Measurements from ENCODE around the gene LIN52. TPM values are rescaled to one million over a fixed set of nuclear protein-coding genes. Genes with fewer than 3 reads are reported as not detected.

LIN52 gene
- total and polyA plus RNA-seq, 2 experiments from 2014 or later = 8.6 to 10.8 TPM

GRCh38 chr14:74035556-74035955 lies 49.2 kb upstream of the LIN52 start:
- no peak overlapping the region for H3K27ac Mint-ChIP-seq

More at GRCh38 chr14:74035556-74035955, 49.2 kb upstream of the LIN52 start:
- DNase-seq (ENCODE audit: low spot score) (no peak), ATAC-seq (no peak)
- no peaks in the 10 kb centered on the region for H3K36me3 ChIP-seq (ENCODE audit: insufficient read depth)
- no peak overlapping the region for H3K4me3 ChIP-seq
- H3K79me2 ChIP-seq (replicated peaks; ENCODE audit: insufficient read depth) = no peaks in the 10 kb centered on the region
- no peaks in the 10 kb centered on the region for H3K36me3 Mint-ChIP-seq (ENCODE audit: low read depth)
- no peak overlapping the region for H3K4me2 ChIP-seq
- no peaks in the 10 kb centered on the region for H3F3A ChIP-seq (replicated peaks; ENCODE audit: low read depth)
- no peaks in the 10 kb centered on the region for H3K4me1 ChIP-seq (ENCODE audit: insufficient read depth)
- H3K9me2 ChIP-seq (ENCODE audit: insufficient read depth) = no peaks in the 10 kb centered on the region
- no peaks in the 10 kb centered on the region for H3K27me3 Mint-ChIP-seq (ENCODE audit: insufficient read depth, low read depth, poor library complexity)
- H4K20me1 ChIP-seq (replicated peaks; ENCODE audit: insufficient read depth) = no peaks in the 10 kb centered on the region; the same call in 1 of the 2 replicates
- H3K4me1 Mint-ChIP-seq = no peaks in the 10 kb centered on the region
- H3K4me3 Mint-ChIP-seq = no peak overlapping the region
- no peaks in the 10 kb centered on the region for H3K9me3 Mint-ChIP-seq
- TF ChIP-seq CREB1 (CRISPR knock-in tag; IDR thresholded peaks at IDR 0.05; ENCODE audit: low read depth) (no peak), NANOG (IDR thresholded peaks at IDR 0.05; ENCODE audit: borderline replicate concordance) (no peak), EZH2phosphoT487 (IDR thresholded peaks at IDR 0.05; ENCODE audit: unreplicated experiment) (no peak), ZNF462 (CRISPR knock-in tag; IDR thresholded peaks at IDR 0.05) (no peak), STAT1 (IDR thresholded peaks at IDR 0.05; ENCODE audit: unreplicated experiment) (no peak), CTCF (conservative IDR thresholded peaks at IDR 0.05; ENCODE audit: low read depth in 2 of 2) (no peak), EZH2 (IDR thresholded peaks at IDR 0.05; ENCODE audit: low read depth, unreplicated experiment) (no peak), ZNF331 (CRISPR knock-in tag; IDR thresholded peaks at IDR 0.05; ENCODE audit: low read depth) (no peak), POLR2AphosphoS5 (IDR thresholded peaks at IDR 0.05; ENCODE audit: low read depth) (no peak), JUNB (IDR thresholded peaks at IDR 0.05; ENCODE audit: unreplicated experiment) (no peak)
- H3K27ac ChIP-seq (ENCODE audit: low read depth) = no peak overlapping the region
- H2AFZ ChIP-seq = no peak overlapping the region
- H3K27me3 ChIP-seq (ENCODE audit: insufficient read depth) = no peaks in the 10 kb centered on the region

Data from GM23338 (cell line).